Kidney epithelial cell (primary cell): ENCODE data around the gene KLHL11. TPM values are rescaled to one million over a fixed set of nuclear protein-coding genes. Genes with fewer than 3 reads are reported as not detected.

Experiments
- DNase-seq: peaks from one replicate; pipeline ENCODE4 v3.0.0-alpha.2; 2010; ENCODE audit warnings: low read depth
- H3K27me3 ChIP-seq: 2 replicates; pipeline ENCODE4 v1.6.0; 2011; ENCODE audit warnings: low read length; ENCODE audit not compliant: control insufficient read depth, insufficient read depth
- H3K36me3 ChIP-seq: 2 replicates; pipeline ENCODE4 v1.5.1; 2011; ENCODE audit warnings: low read length; ENCODE audit not compliant: control insufficient read depth, insufficient read depth
- H3K4me3 ChIP-seq: 2 replicates; pipeline ENCODE4 v1.5.1; 2011; ENCODE audit warnings: low read depth, mild to moderate bottlenecking, control low read depth, low read length
- total RNA-seq: library from RNA; depleted of rRNA; stranded (reverse); fragments of >200 nt; gene quantifications from 2 replicates; pipeline ENCODE4 v1.2.3, GENCODE V29; 2015
- TF ChIP-seq, protein P1 (sequence below): IDR thresholded peaks from 2 replicates; pipeline ENCODE4 v1.5.1; 2011; ENCODE audit warnings: mild to moderate bottlenecking, moderate library complexity, low read length, control low read depth, inconsistent platforms; ENCODE audit not compliant: insufficient read depth, poor library complexity, severe bottlenecking

KLHL11 gene, protein sequence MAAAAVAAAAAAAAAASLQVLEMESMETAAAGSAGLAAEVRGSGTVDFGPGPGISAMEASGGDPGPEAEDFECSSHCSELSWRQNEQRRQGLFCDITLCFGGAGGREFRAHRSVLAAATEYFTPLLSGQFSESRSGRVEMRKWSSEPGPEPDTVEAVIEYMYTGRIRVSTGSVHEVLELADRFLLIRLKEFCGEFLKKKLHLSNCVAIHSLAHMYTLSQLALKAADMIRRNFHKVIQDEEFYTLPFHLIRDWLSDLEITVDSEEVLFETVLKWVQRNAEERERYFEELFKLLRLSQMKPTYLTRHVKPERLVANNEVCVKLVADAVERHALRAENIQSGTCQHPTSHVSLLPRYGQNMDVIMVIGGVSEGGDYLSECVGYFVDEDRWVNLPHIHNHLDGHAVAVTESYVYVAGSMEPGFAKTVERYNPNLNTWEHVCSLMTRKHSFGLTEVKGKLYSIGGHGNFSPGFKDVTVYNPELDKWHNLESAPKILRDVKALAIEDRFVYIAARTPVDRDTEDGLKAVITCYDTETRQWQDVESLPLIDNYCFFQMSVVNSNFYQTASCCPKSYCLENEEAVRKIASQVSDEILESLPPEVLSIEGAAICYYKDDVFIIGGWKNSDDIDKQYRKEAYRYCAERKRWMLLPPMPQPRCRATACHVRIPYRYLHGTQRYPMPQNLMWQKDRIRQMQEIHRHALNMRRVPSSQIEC
- 28.3 and 29.2 TPM in 2 replicates for total RNA-seq

DNA sequence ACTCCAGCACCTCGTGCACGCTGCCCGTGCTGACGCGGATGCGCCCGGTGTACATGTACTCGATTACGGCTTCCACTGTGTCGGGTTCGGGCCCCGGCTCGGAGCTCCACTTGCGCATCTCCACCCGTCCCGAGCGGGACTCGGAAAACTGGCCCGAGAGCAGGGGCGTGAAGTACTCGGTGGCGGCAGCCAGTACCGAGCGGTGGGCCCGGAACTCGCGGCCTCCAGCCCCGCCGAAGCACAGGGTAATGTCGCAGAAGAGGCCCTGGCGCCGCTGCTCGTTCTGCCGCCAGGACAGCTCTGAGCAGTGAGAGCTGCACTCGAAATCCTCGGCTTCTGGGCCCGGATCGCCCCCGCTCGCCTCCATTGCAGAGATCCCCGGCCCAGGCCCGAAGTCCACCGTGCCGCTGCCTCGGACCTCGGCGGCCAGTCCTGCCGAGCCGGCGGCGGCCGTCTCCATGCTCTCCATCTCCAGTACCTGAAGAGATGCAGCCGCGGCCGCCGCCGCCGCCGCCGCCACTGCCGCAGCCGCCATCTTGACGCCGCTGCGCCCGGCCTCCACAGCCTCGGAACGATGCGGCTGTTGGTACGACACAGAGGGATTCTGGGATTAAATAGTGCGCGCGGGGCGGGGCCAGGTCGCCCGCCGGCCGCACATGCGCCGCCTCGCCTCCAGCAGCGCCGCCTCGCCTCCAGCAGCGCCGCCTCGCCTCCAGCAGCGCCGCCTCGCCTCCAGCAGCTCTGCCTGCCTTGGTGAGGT lies at the start of gene KLHL11:
KLHL11 (minus strand) TSS at position 588 of the 760 bp plus-strand sequence; CDS start at position 535, 53 bp downstream.
- no peaks in the 10 kb centered on the region for H3K36me3 ChIP-seq
- DNase-seq: peak; percentile 49
- peak within 1 kb of the TSS; percentile 83 for H3K4me3 ChIP-seq
- no peaks in the 10 kb centered on the region for H3K27me3 ChIP-seq
- TF ChIP-seq, protein P1, sequence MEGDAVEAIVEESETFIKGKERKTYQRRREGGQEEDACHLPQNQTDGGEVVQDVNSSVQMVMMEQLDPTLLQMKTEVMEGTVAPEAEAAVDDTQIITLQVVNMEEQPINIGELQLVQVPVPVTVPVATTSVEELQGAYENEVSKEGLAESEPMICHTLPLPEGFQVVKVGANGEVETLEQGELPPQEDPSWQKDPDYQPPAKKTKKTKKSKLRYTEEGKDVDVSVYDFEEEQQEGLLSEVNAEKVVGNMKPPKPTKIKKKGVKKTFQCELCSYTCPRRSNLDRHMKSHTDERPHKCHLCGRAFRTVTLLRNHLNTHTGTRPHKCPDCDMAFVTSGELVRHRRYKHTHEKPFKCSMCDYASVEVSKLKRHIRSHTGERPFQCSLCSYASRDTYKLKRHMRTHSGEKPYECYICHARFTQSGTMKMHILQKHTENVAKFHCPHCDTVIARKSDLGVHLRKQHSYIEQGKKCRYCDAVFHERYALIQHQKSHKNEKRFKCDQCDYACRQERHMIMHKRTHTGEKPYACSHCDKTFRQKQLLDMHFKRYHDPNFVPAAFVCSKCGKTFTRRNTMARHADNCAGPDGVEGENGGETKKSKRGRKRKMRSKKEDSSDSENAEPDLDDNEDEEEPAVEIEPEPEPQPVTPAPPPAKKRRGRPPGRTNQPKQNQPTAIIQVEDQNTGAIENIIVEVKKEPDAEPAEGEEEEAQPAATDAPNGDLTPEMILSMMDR: no peak

DNA sequence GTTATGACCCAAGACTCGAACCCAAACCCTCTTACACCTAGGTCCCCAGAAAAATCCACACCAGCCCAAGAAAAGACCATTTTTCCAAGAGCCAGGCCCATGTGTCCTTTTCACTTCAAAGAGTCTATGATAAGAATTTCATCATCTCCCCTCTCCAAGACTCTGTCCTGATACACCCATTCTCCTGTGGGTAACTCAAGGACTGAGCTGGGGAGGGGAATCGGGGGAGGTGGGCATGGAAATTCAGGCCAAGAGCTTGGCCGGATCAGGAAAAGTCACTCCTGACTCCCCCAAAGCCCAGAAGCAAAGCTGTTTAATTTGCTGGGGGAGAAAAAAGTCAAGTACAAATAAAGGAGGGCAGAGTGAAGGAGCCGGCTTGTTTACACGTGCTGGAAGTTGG lies 49.8 kb upstream of the KLHL11 start:
- TF ChIP-seq, protein P1: no peak
- no peak overlapping the region for H3K4me3 ChIP-seq
- no peaks in the 10 kb centered on the region for H3K27me3 ChIP-seq
- H3K36me3 ChIP-seq: peaks cover 5% of the 10 kb centered on the region
- DNase-seq: no peak

DNA sequence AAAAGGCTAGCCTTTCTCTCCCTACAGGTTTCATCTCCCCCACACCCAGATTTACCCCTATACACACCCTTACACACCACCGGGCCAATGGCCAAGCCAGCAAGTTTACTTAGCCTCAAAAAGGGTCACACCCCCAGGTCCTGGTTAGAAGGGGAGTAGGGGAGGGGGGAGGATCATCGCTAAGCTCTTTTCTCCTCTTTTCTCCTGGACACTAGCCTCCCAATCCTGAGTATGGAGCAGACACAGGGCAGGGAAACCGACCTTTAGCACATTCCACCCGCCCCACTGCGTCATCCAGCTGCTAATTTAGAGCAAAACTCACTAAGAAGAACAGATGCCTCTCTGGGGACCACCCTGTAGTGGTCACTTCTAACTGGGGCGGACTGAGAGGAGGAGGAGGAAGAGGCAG lies 49.1 kb upstream of the KLHL11 start:
- TF ChIP-seq, protein P1: no peak
- Histone ChIP-seq H3K4me3 (no peak overlapping the region), H3K27me3 (no peaks in the 10 kb centered on the region), H3K36me3 (peaks cover 7% of the 10 kb centered on the region)
- no peak for DNase-seq

DNA sequence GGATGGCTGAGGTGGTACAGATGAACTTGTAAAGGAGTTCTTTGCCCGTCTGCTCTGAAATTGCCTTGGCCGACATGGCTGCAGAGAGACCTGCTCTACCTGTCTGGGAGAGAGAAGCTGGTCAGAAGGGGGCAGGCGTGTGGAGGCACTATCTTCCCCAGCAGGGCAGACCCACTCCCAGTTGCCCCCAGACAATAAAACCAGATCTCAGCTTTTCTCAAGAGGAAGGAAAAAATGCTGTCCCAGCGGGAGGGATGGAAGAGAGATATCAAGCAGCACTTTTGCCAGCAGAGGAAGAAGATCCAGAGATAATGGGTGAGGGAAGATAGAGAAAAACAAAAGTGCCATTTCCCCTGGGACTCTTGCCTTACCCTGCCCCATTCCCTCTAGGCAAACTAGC lies 48.6 kb upstream of the KLHL11 start:
- H3K36me3 ChIP-seq: peaks cover 9% of the 10 kb centered on the region
- H3K4me3 ChIP-seq: no peak overlapping the region
- no peaks in the 10 kb centered on the region for H3K27me3 ChIP-seq
- no peak for DNase-seq
- TF ChIP-seq, protein P1: no peak

DNA sequence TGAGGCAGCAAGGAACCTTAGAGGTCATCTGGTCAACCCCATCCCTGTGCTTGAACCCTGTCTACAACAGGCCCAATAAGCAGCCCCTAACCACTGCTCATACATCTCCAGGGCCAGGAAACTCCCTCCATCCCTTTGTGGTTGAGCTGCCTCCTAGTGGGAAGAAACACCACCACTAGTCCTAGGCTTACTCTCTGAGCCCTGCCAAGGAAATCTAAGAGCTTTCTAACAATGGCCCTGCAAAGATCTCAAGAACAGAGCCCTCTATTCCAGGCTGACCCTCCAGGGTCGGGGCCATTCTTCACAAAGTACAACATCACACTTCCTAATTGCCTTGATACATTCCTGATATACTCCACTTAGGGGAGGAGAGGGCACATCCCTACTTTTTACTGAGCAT lies 47.7 kb upstream of the KLHL11 start:
- Histone ChIP-seq H3K36me3 (peaks cover 9% of the 10 kb centered on the region), H3K4me3 (no peak overlapping the region), H3K27me3 (no peaks in the 10 kb centered on the region)
- no peak for DNase-seq
- TF ChIP-seq, protein P1: no peak
